ENCODE data around the gene UBE3B. TPM values are rescaled to one million over a fixed set of nuclear protein-coding genes. Genes with fewer than 3 reads are reported as not detected.

The UBE3B gene
- polyA plus RNA-seq, 1 donor (not counting 4 experiments of a cell fraction or from before 2014, with no cell fraction given): 27.1 TPM

GRCh38 chr12:109573029-109573913, 95.8 kb downstream of the UBE3B start, which contains the start of the genes MMAB and MVK:
MMAB (minus strand) TSS chr12:109573504; CDS start chr12:109573480, 24 bp downstream.
MVK (plus strand) TSS chr12:109573794; CDS start chr12:109574823, 1,029 bp downstream.
- peak within 1 kb of the TSS; percentile 77 for H3K9ac ChIP-seq (ENCODE audit: control insufficient read depth, extremely low read depth, insufficient read depth, low read length)
- DNase-seq (ENCODE audit: low read depth, low spot score): peak; percentile 98
- peaks cover 21% of the 10 kb centered on the region for H3K79me2 ChIP-seq (ENCODE audit: control insufficient read depth, insufficient read depth, low read length)
- H2AFZ ChIP-seq (ENCODE audit: control insufficient read depth, low read length): peak within 1 kb of the TSS; percentile 75
- H3K36me3 ChIP-seq (ENCODE audit: control insufficient read depth in 2 of 2, extremely low read depth in 1 of 2, insufficient read depth in 2 of 2, low read length in 2 of 2): peaks cover 18 to 21% of the 10 kb centered on the region in 2 experiments
- no peaks in the 10 kb centered on the region for H3K9me3 ChIP-seq (ENCODE audit: control insufficient read depth, low read depth, low read length)
- no peaks in the 10 kb centered on the region for H4K20me1 ChIP-seq (ENCODE audit: control insufficient read depth, extremely low read depth, insufficient read depth, low read length)
- dilution Hi-C loops (cut with MboI; ENCODE audit: extremely low pct_ligation_motif_present, low sequenced_read_pairs): no loop called here
- peak within 1 kb of the TSS; percentile 93 for H3K4me2 ChIP-seq (ENCODE audit: control insufficient read depth, extremely low read depth, insufficient read depth, low read depth, low read length)
- H3K27me3 ChIP-seq (ENCODE audit: control insufficient read depth, extremely low read depth, insufficient read depth, low read length): no peaks in the 10 kb centered on the region
- TF ChIP-seq EZH2 (IDR thresholded peaks at IDR 0.05; ENCODE audit: low read length) (no peak), CTCF (optimal IDR thresholded peaks at IDR 0.05 in 1 of 3, IDR thresholded peaks at IDR 0.05 in 1 of 3, conservative IDR thresholded peaks at IDR 0.05 in 1 of 3; ENCODE audit: extremely low read depth in 1 of 3, insufficient read depth in 2 of 3, low read length in 3 of 3) (no peak)
- peaks cover 17% of the 10 kb centered on the region for H3K4me1 ChIP-seq (ENCODE audit: control insufficient read depth, extremely low read depth, insufficient read depth, low read length)
- H3K27ac ChIP-seq (ENCODE audit: control insufficient read depth, insufficient read depth, low read length): peak within 1 kb of the TSS; percentile 66
- peak within 1 kb of the TSS; percentile 59 to 78 (median 72) for H3K4me3 ChIP-seq (ENCODE audit: control insufficient read depth in 2 of 3, extremely low read depth in 1 of 3, insufficient read depth in 2 of 3, low read depth in 1 of 3, low read length in 3 of 3)
- FAIRE-seq: peak; percentile 76
- no peaks in the 10 kb centered on the region for H3K9me1 ChIP-seq (ENCODE audit: control insufficient read depth, extremely low read depth, insufficient read depth, low read length)

DNA sequence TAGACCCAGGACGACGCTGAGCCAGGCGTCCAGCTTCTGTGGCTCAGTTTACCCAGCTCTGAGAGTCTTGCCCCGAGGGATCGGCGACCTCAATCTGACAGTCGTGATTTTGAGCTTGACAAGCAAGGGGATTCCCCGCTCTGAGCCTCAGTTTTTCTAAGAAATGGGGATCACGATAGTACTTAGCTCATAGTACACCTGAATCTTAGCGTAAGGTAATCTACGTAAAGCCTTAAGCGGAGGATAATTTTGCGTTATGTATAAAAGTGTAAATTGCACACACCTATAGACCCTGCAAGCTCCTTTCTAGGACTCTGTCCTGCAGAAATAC, 96.4 kb downstream of the UBE3B start:
- Histone ChIP-seq H3K4me2 (ENCODE audit: control insufficient read depth, extremely low read depth, insufficient read depth, low read depth, low read length) (peak overlapping the region; percentile 93), H3K79me2 (ENCODE audit: control insufficient read depth, insufficient read depth, low read length) (peaks cover 21% of the 10 kb centered on the region), H4K20me1 (ENCODE audit: control insufficient read depth, extremely low read depth, insufficient read depth, low read length) (no peaks in the 10 kb centered on the region), H3K36me3 (ENCODE audit: control insufficient read depth in 2 of 2, extremely low read depth in 1 of 2, insufficient read depth in 2 of 2, low read length in 2 of 2) (peaks cover 15 to 23% of the 10 kb centered on the region in 2 experiments), H3K27ac (ENCODE audit: control insufficient read depth, insufficient read depth, low read length) (peak overlapping the region; percentile 66), H3K9me1 (ENCODE audit: control insufficient read depth, extremely low read depth, insufficient read depth, low read length) (no peaks in the 10 kb centered on the region), H3K4me3 (ENCODE audit: control insufficient read depth in 2 of 3, extremely low read depth in 1 of 3, insufficient read depth in 2 of 3, low read depth in 1 of 3, low read length in 3 of 3) (peak overlapping the region; percentile 59 to 78 (median 72)), H2AFZ (ENCODE audit: control insufficient read depth, low read length) (peak overlapping the region; percentile 75), H3K9me3 (ENCODE audit: control insufficient read depth, low read depth, low read length) (no peaks in the 10 kb centered on the region), H3K27me3 (ENCODE audit: control insufficient read depth, extremely low read depth, insufficient read depth, low read length) (no peaks in the 10 kb centered on the region), H3K9ac (ENCODE audit: control insufficient read depth, extremely low read depth, insufficient read depth, low read length) (peak overlapping the region; percentile 75), H3K4me1 (ENCODE audit: control insufficient read depth, extremely low read depth, insufficient read depth, low read length) (peaks cover 17% of the 10 kb centered on the region)
- dilution Hi-C loops (cut with MboI; ENCODE audit: extremely low pct_ligation_motif_present, low sequenced_read_pairs): no loop called here
- FAIRE-seq: no peak
- DNase-seq (ENCODE audit: low read depth, low spot score): no peak
- TF ChIP-seq CTCF (optimal IDR thresholded peaks at IDR 0.05 in 1 of 3, IDR thresholded peaks at IDR 0.05 in 1 of 3, conservative IDR thresholded peaks at IDR 0.05 in 1 of 3; ENCODE audit: extremely low read depth in 1 of 3, insufficient read depth in 2 of 3, low read length in 3 of 3) (no peak), EZH2 (IDR thresholded peaks at IDR 0.05; ENCODE audit: low read length) (no peak)
